HG03139 (cell line): ENCODE results near the gene UBE2Q1.

Experiments
- ATAC-seq: cut with Tn5 transposase; IDR thresholded peaks from one replicate; pipeline ENCODE4 v1.9.1; 2021; ENCODE audit not compliant: unreplicated experiment

Gene UBE2Q1

GRCh38 chr1:154577346-154578057, 19.0 kb upstream of the UBE2Q1 start:
- no peak for ATAC-seq

DNA sequence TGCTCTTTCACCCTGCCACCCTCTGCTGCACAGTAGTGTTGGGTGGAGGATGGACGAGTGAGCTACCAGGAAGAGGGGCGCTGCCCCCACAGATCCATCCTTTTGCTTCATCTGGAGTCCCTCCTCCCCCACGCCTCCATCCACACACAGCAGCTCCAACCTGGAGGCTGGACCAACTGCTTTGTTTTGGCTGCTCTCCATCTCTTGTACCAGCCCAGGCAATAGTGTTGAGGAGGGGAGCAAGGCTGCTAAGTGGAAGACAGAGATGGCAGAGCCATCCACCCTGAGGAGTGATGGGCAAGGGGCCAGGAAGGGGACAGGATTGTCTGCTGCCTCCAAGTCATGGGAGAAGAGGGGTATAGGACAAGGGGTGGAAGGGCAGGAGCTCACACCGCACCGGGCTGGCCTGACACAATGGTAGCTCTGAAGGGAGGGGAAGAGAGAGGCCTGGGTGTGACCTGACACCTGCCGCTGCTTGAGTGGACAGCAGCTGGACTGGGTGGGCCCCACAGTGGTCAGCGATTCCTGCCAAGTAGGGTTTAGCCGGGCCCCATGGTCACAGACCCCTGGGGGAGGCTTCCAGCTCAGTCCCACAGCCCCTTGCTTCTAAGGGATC, 17.6 kb upstream of the UBE2Q1 start:
- ATAC-seq, result no peak

GRCh38 chr1:154575147-154575927, 16.9 kb upstream of the UBE2Q1 start:
- no peak for ATAC-seq

- no peak for ATAC-seq
These were observed 16.3 kb upstream of the UBE2Q1 start for GRCh38 chr1:154574716-154575115.

DNA sequence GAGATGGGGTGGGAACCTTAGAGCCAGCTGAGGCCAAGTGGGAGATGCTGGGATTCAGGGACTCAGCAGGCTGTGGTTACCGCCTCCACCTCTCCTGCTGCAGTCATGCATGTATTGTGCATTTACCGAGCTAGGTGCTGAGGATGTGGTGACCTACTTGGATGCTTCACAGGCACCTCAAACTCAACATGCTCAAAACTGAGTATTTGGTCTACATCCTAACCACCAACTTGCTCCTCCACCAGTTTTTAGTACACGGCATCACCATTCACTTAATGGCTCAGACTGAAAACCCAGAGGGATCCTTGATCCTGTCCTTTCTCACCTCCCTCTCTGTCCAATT, 14.7 kb upstream of the UBE2Q1 start:
- ATAC-seq, result no peak

DNA sequence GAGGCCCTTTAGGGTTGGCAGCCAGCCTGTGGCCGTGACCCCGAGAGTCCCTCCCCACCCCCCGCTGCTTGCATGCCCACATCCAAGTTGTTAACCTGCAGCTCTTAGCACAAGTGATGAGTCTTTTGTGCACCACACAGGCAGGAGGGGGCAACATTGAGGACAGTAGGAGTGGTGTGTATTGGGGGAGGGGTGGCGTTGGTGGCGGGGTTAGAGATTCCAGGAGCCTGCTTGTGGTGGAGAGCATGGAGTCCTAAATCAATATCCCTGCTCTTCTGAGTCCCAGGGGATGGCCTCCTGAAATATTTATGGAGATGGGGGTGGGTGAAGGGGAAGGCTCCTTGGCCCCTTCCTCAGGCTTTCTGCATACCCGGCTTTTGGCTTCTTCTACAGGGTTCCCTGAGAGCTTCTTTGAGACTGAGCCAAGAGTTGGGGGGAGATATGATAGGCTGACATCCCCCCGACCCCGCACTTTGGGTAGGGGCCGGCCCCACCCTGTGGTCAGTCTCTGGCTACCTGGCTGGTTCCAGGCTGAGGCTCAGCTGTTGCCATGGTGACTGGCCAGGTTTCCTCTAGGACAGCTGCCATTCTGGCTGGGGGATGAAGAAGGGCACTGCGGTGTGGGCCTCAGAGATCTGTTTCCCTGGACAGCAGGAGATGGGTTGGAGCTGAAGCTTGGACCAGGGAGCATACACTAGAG, 14.2 kb upstream of the UBE2Q1 start:
- no peak for ATAC-seq

DNA sequence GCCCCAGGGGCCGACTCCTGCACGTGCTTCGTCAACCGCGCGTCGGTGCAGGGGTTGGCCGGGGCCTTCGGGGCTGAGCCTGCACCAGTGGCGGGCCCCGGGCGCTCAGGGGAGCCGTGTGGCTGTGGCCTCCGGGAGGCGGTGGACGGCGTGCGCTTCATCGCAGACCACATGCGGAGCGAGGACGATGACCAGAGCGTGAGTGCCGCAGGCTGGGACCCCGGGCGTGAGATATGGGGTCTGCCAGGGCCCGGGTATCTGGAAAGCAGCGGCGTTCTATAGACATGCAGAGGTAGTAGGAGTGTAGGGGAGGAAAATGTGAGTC, 13.5 kb upstream of the UBE2Q1 start:
- no peak for ATAC-seq

DNA sequence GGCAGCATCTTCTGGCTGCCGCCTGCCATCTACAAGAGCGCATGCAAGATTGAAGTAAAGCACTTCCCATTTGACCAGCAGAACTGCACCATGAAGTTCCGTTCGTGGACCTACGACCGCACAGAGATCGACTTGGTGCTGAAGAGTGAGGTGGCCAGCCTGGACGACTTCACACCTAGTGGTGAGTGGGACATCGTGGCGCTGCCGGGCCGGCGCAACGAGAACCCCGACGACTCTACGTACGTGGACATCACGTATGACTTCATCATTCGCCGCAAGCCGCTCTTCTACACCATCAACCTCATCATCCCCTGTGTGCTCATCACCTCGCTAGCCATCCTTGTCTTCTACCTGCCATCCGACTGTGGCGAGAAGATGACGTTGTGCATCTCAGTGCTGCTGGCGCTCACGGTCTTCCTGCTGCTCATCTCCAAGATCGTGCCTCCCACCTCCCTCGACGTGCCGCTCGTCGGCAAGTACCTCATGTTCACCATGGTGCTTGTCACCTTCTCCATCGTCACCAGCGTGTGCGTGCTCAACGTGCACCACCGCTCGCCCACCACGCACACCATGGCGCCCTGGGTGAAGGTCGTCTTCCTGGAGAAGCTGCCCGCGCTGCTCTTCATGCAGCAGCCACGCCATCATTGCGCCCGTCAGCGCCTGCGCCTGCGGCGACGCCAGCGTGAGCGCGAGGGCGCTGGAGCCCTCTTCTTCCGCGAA, 12.9 kb upstream of the UBE2Q1 start:
- ATAC-seq, result no peak

- no peak for ATAC-seq
These were observed 9.8 kb upstream of the UBE2Q1 start for GRCh38 chr1:154568157-154568815.

DNA sequence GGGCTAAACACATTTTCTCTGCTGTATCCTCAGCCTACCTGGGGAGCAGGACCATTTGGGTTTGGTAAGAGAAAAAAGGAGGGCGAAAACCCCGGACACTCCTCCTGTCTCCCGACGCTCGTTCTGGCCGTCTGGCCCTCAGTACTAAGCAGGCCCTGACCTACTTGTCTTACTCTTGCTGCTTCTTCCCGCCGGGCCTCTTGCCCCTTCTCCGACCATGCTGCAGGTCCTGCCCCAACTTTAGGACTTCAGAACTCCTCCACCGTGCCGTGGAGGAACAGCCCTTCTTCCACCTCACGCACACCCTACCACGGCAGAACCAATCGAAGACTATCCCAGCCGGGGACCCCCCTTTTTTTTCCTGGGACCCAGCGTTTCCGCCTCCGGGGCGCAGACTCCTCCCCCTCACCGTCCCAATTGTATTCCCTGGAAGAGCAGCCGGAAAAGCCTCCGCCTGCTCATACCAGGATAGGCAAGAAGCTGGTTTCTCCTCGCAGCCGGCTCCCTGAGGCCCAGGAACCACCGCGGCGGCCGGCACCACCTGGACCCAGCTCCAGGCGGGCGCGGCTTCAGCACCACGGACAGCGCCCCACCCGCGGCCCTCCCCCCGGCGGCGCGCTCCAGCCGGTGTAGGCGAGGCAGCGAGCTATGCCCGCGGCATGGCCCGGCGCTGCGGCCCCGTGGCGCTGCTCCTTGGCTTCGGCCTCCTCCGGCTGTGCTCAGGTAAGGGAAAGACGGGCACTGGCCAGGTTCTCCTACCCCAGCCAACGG, 9.1 kb upstream of the UBE2Q1 start, which contains the start of gene CHRNB2:
Gene CHRNB2 (plus strand): TSS at position 393 of the 771 bp plus-strand sequence. CDS start 267 bp downstream, at position 660.
- no peak for ATAC-seq

GRCh38 chr1:154565876-154566275, 7.4 kb upstream of the UBE2Q1 start:
- ATAC-seq, result no peak

DNA sequence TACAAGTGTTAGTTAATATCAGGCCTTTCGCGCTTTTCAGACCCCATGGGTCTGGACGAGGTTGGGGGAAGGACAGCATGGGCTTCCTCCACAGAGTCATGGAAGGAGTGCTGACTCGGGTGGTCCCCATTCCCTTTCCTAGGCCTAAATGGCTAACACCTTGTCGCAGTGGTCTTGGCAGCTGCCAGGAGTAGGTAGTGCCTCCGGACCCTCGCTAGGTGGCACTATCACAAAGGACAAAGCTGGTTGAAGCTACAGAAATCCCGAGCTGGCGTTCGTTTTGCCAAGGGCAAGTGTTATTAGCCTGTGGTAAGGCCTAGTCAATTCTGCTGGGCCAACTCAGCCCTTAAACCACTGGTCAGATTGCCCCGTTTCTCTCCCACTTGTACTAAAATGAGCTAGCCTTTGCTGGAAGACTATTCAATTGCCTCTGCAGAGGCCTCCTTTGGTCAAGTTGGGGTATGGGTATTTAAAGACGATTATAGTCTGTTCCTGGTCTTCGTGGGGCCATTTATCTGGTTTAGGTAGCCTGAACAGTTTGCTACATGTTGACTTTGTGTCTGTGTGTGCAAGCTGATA, 1.1 kb upstream of the UBE2Q1 start:
- peak; percentile 33 for ATAC-seq

GRCh38 chr1:154558720-154559465, 431 bp upstream of the UBE2Q1 start:
- peak; percentile 83 for ATAC-seq

GRCh38 chr1:154557248-154557938, 1.1 kb downstream of the UBE2Q1 start:
- no peak for ATAC-seq

DNA sequence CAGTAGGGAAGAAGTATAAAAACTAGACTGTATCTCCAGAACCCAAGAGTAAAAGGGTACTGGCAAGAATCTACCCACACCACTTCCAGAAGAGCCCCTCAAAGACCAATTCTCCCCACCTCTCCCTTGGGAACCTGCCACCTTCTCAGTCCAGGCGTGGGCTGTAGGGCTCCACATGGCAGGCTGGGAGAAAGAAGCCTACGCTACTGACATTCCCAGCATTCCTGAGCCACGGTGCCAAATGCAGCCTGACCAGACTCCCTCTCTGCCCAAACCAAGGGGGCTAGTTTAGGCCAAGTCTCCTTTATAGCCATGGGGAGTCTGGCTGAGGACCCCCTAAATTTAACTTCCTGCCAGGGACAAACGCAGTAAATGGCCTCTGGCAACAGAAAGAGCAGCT, 2.0 kb downstream of the UBE2Q1 start:
- ATAC-seq, result no peak

GRCh38 chr1:154553056-154554030, 5.1 kb downstream of the UBE2Q1 start:
- no peak for ATAC-seq

DNA sequence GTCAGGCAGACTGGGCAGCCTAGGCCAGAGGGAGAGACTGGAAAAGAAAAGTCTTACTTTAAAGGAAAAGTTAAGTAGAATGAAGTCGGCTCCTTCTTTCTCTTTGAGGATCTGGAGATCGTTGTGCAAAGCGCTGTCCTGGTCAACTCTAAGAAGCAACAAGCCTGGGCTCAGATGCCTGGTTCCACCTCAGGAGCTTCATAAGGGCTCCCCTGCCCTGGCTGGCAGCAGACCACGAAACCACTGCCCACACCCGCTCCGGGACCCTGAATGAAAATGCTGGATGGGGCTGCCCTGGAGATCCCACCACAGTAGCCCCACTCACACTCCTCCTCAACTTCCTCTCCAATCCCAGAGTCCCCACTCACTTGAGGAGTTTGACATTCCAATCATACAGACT, 6.4 kb downstream of the UBE2Q1 start:
- ATAC-seq, result no peak
